ENCODE results near the gene JUND.

Gene JUND

DNA sequence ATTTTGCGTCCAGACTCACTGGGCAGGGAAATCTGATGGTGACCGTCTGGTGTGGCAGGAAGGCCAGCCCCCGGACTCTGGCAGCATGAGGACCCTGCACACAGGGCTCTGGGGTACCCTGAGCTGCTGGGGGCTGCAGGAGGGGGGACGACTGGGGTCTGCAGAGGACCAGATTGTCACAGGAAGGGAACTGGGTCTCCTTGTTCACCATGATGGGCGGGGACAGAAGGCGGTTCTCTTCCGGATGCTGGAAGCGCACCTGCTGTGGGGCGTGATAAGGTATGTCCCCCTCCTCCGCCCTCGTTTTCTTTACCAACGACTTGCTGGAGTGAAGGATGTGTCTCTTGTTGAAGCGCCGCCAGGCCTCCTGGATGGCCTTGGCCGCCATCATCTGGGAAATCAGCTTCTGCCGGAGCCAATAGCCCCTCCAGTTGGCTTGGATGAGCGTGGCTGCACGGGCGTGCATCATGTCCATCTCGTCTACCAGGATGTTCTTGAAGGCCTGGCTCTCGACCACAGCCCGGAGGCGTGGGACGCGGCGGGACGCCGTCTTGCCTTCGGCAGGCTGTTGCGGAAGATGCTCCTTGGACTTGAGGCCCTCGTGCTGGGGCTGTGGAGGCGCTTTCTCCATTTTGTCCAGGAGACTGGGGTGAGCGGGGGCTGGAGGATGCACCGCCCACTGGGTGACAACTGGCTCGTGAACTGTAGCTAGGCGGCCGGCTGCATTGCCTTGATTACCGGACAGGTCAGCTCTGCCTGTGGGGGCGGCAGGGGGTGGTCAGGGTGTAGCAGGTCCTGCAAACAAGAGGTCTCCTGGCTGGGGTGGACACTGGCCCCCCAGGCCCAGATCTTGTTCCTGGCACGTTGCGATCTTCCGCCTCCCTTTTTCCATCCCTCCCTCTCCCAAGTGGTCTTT, 14.4 kb downstream of the JUND start:
- DNase-seq, result no peak

DNA sequence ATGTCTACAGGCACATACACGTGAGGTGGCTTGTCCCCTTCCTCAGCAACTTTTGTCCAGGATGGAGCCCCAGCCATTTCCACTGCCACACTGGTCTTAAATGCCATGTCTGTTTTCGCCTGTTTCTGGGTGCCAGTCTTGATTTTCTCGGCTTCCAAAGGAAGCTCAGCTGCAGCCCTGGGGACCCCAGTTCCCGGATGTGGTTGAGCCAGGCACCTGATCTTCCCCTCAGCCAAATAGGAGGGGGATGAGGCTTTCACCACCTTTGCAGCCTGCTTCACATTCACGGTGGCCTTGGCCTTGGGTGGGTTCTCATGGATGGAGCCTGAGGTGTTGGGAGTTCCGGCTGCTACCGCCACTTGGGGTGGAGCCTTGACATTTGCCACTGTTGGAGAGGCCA, 15.8 kb downstream of the JUND start:
- DNase-seq, result no peak

DNA sequence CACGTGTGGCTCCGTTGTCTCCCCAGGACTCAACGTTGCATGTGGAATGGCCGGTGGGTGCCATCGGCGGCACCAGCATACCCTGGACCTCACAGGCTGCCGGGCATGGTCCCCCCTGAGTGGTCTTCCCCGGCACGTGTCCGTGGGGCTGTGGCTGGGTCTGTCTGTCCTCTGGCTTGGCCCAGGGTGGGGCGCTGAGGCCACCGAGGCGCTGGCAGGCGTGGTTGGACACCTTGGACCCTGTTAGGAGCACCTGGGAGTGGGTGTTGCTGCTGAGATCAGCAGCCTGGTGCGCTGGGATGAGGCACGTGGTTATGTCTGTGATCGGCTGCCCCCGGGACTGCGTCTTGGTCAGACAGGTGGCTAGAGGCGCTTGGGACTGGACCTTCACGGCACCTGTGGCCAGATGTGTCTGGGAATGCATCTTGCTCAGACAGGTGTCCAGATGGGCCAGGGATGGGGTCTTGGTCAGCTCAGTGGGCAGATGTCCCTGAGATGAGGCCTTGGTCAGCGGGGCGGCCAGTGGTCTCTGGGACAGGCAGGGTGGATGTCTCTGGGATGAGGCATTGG, 16.4 kb downstream of the JUND start:
- DNase-seq, result no peak

DNA sequence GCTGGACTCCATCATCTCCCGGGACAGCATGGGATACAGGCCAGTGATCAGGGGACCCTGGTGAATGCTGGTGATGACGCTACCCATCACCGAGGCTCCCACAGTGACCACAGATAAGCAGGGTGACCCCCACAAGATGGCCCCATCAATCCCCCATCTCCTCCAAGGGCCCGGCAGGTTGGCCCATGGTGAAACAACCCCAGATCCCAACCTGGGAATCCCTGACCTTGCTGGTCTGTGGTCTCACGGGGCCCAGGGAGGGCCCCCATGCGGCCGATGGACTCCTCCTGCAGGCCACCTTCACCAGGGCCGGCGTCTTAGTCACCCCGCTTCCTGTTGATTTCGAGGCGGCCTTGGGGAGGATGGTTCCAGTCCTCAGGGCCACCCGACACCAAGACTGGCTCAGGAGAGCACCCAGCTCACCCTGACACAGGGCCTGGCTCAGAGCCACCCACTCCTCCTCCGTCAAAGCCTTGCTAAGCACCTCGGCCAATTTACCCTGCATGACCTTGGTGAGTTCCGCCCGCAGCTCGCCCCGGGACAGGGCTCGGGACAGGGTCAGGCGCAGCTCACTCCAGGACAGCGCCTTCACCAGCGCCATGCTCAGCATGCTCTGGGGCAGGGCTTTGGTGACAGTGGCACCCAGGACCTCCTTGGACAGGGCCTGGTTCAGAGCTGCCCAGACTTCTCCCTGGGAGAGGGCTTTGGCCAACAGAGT, 17.1 kb downstream of the JUND start:
- no peak for DNase-seq

DNA sequence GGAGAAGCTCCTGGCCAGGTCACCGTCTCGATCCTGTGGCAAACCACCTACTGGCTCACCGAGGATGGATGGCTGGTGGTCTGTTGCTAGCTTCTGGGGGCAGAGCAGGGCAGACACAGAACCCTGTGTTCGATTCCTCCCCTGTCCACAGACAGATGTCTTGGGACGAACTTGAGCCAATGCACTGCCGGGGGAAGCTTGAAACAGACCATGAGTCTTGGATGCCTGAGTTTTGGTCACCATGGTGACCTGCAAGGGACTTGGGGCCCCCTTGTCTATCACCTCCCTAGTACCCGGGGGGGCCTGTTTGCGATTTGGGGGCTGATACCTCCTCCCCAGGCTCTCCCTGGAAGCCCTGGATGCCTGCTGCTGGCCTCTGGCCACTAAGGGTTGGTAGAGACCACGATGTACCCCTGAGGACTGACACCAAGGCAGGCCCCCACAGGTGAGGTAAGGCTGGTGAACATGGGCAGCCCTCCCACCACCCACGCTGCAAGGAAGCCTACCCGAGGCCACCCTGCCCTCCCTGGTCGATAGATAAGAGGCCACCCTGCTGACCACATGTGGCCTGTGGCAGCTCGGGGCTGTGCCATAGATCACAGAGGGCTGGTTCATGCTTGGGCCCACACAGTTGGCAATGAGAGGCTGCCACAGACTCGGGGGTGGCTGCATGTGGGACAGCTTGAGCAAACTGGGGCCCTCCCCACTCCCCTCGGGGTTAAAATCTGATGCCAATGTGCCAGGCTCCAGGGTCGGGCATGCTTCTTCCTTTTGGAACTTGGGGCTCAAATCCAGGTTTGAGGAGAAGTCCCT, 17.9 kb downstream of the JUND start:
- no peak for DNase-seq

DNA sequence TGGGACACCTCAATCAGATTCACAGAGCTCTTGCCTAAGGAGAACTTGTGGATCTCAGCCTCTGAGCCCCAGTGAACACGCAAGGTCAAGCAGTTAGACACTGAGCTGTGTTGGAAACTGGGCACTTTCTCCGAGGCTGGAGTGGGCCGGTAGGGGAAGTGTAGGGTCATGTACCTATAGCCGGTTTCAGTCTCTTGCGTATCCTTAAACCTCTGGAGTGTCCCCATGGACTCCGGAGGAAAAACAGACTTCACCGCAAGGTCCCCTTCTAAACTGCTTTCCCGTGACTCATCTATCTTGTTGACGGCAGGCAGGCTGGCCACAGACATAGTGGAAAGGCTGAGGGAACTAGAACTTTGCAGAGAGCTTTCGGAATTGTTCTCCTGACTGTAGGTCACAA, 18.5 kb downstream of the JUND start:
- no peak for DNase-seq

DNA sequence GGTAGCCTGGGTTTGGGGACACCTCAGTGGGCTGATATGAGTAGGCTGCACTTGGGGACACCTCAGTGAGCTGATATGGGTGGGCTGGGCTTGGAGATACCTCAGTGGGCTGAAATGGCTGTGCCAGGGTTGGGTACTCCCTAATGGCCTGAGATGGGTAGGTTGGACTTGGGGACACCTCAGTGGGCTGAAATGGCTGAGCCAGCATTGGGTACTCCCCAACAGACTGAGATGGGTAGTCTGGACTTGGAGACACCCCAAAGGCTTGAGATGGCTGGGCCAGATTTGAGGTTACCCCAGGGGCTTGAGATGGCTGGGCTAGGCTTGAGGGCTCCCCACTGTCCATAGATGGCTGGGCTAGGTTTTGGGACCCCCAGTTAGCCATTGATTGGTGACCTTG, 19.3 kb downstream of the JUND start:
- DNase-seq, result no peak

DNA sequence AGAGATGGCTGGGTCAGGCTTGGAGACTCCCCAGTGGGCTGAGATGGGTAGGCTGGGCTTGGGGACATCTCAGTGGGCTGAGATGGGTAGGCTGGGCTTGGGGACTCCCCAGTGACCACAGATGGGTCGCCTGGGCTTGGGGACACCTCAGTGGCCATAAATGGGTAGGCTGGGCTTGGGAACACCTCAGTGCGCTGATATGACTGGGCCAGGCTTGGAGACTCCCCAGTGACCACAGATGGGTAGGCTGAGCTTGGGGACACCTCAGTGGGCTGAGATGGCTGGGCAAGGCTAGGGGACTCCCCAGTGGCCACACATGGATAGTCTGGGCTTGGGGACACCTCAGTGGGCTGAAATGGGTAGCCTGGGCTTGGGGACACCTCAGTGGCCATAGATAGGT, 19.9 kb downstream of the JUND start:
- no peak for DNase-seq

DNA sequence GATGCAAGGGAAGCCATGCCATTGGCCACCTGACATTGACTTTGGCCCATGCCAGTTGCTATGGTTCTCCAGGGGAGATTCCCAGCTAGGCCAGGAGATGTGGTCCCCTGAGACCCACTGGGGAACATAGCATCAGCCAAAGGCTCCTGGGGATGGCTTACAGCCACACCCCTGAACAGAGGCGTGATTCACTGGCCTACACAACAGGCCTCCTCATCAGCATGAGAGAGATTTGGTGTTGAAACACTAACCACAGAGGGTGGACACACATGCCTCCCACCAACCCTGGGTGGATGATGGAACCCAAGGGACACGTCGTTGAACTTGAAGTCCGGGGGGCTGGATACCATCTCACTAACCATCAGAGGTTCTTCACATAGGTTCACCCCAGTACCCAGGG, 21.5 kb downstream of the JUND start:
- DNase-seq, result no peak

DNA sequence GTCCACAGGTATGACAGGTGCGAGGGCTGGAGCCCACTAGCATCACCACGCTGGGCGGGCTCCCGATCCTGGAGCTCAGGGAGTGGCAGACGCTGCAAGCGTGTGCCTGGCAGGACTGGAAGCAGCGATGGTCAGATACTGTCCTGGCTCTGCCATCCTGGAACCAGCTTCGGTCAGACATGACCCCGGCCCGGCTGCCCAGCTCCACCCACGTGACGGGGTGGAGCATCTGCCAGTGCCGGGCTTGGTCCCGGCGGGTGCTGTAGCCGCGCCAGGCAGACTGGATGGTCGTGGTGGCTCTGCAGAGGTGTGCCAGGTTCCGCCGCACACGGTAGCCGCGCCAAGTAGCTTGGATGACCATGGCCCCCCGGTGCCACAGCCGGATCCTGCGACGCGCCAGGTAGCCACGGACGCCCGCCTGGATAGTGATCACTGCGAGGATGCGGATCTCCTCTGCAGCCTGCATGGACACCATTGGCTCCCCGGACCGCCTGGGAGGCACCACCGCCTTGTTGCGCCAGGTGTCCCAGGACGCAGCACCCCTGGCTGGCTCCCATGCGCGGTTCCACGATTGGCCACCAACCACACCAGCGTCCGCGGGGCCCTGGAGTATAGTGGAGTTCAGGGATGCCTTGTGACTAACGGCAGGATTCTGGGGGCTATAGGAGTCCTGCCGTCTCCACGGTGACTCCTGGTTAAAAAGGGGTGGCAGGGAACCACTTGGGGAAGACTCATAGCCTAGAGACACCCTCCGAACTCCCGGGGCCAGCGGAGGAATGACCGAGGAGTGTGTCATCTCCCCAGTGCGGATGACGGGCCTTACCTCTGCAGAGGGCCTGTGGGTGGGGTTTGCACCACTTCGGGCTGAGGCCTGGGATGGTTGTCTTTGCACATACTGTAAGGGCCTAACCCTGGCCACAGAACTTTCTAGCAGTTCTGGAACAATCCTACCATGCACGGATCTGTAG, 23.6 kb downstream of the JUND start:
- DNase-seq, result no peak

DNA sequence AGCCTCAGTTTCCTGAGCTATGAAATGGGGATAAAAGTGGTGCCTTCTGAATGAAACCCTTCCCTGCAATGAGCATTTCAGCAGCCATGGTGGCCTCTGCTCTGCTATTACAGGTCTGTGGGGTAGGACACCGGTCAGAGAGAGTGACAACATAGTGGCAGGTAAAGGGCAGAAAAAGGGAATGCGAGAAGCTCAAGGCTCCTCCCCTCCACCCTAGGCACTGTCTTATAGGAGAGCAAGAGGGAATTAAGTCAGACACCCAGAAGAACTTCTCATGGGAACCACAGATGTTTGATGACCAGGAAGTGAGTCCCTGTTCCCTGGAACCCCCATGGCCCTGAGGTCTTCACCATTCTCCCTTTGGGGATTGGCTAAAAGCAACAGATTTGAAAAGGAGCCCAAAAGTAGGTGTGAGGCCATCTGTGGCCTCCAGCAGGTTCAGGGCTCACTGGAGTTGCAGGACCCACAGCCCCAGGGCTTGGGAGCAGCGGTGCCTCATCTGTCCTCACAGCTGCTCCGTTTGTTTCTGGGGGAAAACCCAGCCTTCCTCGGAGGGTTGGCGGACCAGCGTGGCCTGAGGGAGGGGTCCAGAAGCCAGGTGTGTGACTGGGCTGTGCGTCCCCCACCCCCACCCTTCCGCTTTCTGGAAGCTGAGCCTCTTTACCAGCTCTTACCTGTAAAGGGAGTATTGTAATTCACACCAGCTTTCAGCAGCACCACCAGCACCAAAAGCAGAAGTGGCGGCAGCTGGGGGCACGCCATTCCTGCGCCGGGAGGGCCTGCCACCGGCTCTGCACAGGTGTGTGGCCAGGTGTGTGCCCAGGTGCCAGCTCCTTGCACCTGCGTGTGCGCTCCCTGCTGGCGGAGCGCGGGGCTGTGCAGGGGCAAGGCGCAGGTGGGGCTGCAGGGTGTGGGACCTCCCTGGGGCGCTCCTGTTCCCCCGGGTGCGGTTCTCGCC, 26.6 kb downstream of the JUND start:
- DNase-seq, result no peak

DNA sequence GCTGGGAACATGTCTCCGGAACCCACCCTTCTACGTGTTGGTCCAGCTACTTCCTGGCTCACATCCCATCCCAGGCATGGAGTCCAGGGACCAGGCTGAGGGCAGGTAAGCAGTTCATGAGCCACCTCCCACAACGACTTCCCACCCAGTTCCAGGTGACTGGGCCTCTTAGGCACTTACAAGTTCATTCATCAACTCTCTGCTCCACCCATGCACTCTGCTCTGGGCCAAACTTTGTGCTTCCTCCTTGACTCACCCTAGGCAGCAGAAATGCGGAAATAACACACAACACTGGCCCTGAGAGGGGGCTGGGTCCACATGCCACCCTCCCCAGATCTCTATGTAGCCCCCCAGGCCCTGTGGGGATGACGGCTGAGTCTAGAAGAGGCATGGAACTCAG, 27.7 kb downstream of the JUND start:
- no peak for DNase-seq

DNA sequence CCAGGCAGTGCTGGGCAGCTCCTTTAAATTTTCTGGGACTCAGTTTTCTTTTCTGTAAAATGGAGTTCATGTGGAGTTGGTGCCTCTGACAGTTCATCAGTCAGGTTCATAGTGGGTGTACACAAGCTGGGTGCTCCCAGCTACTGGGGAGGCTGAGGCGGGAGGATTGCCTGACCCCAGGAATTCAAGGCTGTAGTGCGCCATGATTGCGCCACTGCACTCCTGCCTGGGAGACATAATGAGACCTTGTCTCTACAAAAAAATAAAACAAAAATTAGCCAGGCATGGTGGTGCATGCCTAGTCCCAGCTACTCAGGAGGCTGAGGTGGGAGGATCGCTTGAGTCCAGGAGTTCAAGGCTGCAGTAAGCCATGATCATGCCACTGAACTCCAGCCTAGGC, 28.3 kb downstream of the JUND start:
- DNase-seq, result no peak

DNA sequence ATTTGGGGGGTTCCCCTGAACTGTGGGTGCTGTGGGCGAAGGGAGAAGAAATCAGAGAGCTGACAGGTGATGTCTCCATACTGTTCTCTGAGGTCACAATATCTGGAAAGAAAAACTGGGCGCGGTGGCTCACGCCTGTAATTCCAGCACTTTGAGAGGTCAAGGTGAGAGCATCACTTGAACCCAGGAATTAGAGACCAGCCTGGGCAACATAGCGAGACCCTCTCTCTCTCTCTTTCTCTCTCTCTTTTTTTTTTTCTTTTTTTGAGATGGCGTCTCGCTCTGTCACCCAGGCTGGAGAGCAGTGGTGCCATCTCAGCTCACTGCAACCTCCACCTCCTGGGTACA, 29.1 kb downstream of the JUND start:
- DNase-seq, result no peak

DNA sequence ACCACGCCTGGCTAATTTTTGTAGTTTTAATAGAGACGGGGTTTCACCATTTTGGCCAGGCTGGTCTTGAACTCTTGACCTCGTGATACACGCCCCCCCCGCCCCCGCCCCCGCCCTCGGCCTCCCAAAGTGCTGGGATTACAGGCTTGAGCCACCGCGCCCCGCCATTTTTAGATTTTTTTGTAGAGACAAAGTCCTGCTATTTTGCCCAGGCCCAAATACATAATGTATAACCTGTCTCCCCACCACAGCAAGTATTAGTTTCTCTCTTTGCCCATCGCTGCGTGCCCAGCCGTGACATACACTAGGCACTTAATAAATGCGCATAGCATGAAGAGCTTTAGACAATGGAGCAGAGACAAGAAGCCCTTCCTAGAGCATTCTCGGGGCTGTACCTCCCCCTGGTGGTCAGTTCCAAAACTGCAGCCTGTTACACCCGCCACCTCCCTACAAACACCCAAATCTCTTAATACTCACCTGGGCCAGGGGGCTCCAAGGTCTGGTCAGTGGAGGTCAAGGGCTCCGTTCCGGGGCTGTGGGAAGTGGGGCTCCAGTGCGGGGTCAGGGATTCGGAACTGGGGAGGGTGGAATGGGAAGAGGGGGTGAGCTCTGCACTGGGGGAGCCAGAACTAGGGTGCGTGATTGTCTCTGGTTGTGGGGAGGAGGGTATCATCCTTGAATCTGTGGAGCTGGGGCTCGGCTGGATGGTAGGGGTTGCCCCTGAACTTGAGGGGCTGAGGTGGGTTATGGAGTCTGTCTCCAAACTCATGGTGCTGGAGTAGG, 29.6 kb downstream of the JUND start:
- peak; percentile 83 for DNase-seq

DNA sequence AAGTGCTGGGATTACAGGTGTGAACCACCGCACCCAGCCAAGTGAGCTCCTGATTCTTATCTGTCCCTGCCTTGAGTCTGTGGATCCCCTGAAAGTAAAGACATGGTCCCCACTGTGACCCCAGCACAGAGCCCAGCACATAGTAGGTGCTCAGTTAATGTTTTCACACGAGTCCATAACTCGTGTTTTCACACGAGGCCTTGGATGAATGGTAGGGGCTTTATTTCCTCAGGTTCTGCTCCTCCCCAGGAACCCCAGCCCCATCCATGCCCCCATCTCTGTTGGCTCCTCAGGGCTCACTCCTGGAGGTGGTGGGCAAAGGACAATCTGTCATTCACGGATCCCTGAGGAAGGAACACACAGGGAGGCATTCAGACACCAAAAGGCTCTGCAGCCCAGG, 31.6 kb downstream of the JUND start:
- DNase-seq, result no peak

DNA sequence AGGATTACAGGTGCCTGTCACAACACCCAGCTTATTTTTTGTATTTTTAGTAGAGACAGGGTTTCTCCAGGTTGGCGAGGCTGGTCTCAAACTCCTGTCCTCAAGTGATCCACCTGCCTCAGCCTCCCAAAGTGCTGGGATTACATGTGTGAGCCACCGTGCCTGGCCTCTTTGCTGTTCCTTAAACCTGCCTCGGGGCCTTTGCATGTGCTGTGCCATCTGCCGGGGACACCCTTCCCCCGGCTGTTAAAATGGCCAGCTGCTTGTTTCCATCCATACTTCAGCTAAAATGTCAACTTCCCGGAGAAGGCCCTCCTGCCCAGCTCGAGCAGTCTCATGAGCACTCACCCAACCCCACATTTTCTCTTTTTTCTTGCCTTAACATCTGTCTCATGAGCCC, 36.1 kb downstream of the JUND start:
- DNase-seq, result no peak

DNA sequence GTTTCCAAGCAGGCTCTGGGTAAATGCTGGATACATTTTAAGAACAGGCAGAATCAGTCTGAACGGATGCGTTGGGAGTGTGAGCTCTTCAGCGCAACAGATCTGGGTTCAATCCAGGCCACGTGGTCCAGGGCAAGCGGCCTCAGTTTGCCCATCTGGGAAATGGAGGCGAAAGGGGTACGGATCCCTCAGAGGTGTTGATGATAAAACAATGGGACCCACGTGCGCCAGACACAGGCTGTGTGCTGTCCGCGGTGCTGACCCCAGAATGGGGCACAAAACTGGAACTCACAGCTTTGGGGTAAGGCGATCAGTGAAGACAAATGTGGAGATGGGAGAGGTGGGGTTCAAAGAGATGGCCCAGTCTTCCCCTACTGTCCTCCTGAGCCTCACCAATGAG, 42.1 kb downstream of the JUND start:
- DNase-seq, result no peak

DNA sequence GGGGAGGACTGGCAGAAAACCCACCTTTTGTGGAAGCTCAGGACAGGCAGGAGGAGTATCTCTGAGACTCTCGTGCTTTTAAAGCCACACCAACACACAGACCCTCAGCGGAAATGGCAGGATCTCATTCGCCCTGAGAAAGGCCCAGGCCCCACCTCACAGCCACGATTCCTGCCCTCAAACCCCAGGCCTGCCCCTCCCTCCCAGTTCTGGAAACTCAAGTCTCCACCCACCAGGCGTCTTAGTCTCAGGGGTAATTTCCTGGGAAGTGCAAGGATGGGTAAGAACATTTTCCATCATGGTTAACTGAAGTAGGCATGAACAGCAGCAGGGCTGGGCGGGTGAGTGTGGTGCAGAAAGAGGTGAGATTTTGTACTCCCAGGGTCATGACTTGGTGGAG, 47.2 kb downstream of the JUND start:
- no peak for DNase-seq

DNA sequence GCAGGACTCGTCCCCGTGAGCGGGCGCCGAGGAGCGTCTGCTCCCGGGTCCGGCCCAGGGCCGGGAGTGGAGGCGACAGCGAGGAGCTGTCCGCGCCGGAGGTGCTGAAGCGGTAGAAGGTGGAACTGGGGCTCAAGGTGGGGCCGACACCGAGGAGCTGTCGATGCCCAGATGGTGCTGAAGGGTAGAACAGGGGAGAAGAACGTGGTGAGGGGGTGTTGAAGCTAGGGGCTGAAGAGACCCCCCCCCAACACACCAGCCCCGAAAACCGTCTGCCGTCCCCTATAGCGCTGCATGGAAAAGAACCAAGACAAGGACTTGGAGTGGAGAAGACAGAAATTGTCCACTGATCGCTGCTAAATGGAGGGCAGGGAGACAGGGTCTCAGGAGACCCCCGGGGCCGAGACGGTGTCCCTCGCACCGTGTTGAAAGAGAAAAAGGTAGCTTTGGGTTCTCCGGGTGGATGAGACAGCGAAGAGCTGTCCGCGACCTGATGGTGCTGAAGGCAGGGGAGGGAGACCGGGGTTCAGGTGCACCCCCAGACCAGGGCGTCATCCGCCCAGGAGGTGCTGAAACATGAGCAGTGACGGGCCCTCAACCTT, 48.1 kb downstream of the JUND start:
- peak; percentile 49 for DNase-seq
